PFSK-1 (cell line): ENCODE measurements around the gene EIF3L.

ENCODE experiments used
- FOXP2 ChIP-seq: optimal IDR thresholded peaks from 2 replicates; pipeline ENCODE3; 2011; ENCODE audit warnings: borderline replicate concordance, control low read depth, inconsistent platforms; ENCODE audit not compliant: insufficient read depth; ENCODE audit errors: extremely low read length, extremely low read depth
- POLR2AphosphoS5 ChIP-seq: IDR thresholded peaks from 2 replicates; pipeline ENCODE4 v1.6.1; 2012; ENCODE audit warnings: low read depth, mild to moderate bottlenecking, control low read depth, low read length, moderate library complexity
- SIN3A ChIP-seq: IDR thresholded peaks from 2 replicates; pipeline ENCODE4 v1.6.1; 2012; ENCODE audit warnings: mild to moderate bottlenecking, low read length, moderate library complexity, borderline replicate concordance; ENCODE audit not compliant: insufficient read depth
- TAF1 ChIP-seq: IDR thresholded peaks from 2 replicates; pipeline ENCODE4 v1.6.1; 2012; ENCODE audit warnings: low read length, control low read depth, borderline replicate concordance; ENCODE audit not compliant: insufficient read depth
- TF ChIP-seq, protein P1 (sequence below), 2 experiments: IDR thresholded peaks; 2 replicates each; pipeline versions ENCODE4 v1.6.1 to v1.8.0; 2011 to 2012; ENCODE audit warnings: low read depth in 2 of 2, low read length in 2 of 2, control low read depth in 1 of 2, inconsistent platforms in 1 of 2, mild to moderate bottlenecking in 1 of 2, moderate library complexity in 1 of 2; ENCODE audit not compliant: insufficient read depth in 1 of 2

DNA sequence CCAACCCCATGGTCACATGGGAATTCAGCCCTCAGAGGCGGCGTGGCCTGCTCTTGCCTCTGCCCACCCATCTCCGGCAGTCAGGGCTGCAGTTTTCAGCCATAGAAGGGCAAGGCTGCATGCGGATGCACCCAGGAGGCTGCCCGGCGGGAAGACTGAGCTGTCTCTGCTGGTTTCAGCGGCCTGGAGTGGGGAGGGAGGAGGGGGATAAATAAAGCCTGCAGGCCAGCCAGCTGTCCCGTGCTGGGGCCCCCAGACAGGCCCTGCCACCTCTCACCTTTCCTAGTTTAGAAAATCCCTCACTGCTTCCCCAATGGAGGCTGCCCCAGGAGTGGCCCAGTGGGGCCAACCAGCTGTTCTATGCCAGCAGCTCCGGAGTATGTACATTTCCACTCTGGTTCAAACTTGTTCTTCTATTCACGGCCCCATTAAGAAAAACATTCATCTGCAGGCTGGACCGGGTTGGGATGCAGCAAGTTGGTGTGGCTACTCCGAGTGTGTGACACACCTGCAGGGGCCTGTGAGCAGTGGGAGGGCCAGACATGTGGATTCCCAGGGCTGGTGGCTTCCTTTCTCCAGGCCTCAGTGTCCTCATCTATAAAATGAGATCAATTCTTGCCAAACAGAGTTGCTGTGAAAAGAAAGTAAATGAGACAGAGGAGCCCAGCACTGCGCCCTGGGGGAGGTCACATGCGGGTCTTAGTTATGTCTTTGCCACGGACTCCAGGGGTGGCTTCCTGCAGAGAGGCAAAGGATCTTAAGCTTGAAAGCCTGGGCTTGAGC is 61.9 kb downstream of the EIF3L start:
- no peak for TF ChIP-seq SIN3A
- TF ChIP-seq, protein P1, sequence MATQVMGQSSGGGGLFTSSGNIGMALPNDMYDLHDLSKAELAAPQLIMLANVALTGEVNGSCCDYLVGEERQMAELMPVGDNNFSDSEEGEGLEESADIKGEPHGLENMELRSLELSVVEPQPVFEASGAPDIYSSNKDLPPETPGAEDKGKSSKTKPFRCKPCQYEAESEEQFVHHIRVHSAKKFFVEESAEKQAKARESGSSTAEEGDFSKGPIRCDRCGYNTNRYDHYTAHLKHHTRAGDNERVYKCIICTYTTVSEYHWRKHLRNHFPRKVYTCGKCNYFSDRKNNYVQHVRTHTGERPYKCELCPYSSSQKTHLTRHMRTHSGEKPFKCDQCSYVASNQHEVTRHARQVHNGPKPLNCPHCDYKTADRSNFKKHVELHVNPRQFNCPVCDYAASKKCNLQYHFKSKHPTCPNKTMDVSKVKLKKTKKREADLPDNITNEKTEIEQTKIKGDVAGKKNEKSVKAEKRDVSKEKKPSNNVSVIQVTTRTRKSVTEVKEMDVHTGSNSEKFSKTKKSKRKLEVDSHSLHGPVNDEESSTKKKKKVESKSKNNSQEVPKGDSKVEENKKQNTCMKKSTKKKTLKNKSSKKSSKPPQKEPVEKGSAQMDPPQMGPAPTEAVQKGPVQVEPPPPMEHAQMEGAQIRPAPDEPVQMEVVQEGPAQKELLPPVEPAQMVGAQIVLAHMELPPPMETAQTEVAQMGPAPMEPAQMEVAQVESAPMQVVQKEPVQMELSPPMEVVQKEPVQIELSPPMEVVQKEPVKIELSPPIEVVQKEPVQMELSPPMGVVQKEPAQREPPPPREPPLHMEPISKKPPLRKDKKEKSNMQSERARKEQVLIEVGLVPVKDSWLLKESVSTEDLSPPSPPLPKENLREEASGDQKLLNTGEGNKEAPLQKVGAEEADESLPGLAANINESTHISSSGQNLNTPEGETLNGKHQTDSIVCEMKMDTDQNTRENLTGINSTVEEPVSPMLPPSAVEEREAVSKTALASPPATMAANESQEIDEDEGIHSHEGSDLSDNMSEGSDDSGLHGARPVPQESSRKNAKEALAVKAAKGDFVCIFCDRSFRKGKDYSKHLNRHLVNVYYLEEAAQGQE (IDR thresholded peaks at IDR 0.05; ENCODE audit: insufficient read depth in 1 of 2, low read depth in 2 of 2, low read length in 2 of 2) = no peak
- no peak for TF ChIP-seq TAF1
- TF ChIP-seq POLR2AphosphoS5 = no peak
- TF ChIP-seq FOXP2 = no peak
